HG02973 (cell line): Measurements from ENCODE around the gene RPUSD3.
"Not testable (repeated sequence)": the region's sequence is repeated elsewhere in the genome, so short reads cannot be mapped to it uniquely, and the experiment has no call there.

Experiments
- ATAC-seq: cut with Tn5 transposase; IDR thresholded peaks from one replicate; pipeline ENCODE4 v1.9.1; 2021; ENCODE audit warnings: moderate library complexity; ENCODE audit not compliant: unreplicated experiment

Gene RPUSD3, protein sequence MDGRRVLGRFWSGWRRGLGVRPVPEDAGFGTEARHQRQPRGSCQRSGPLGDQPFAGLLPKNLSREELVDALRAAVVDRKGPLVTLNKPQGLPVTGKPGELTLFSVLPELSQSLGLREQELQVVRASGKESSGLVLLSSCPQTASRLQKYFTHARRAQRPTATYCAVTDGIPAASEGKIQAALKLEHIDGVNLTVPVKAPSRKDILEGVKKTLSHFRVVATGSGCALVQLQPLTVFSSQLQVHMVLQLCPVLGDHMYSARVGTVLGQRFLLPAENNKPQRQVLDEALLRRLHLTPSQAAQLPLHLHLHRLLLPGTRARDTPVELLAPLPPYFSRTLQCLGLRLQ

DNA sequence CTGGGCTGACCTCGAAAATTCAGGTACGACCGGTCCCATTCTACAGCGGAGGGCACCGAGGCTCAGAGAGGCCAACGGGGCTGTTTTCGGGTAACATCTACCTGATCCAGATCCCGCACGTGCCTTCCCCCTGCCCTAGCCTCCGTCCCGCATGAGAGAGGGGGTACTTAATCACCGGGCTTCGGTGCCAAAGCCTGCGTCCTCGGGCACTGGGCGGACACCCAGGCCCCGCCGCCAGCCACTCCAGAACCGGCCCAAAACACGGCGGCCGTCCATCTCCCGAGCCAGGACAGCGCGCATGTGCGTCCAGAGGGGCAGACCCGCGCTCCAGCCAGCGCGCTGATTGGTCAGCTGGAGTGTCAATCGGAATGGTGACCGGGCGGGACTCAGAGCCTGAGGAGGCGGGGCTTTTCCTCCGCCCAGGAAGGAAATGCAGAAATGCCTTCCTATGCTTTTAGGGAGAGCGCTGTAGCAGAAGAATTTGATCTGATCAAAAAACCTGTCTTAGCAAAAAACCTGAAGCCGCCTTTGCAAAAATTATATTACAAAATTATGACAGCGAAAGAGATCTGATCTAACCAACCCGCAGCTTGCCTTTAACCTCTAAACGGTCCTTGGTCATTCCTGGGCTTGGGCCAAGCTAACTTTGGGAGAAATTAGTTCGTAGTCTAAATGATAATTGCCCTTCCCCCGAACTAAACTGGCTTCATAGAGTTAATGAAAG lies at the start of gene RPUSD3:
TSS of gene RPUSD3 (minus strand) at position 294 of the 724 bp plus-strand sequence. CDS start at position 276, 18 bp downstream.
- peak; percentile 97 for ATAC-seq

DNA sequence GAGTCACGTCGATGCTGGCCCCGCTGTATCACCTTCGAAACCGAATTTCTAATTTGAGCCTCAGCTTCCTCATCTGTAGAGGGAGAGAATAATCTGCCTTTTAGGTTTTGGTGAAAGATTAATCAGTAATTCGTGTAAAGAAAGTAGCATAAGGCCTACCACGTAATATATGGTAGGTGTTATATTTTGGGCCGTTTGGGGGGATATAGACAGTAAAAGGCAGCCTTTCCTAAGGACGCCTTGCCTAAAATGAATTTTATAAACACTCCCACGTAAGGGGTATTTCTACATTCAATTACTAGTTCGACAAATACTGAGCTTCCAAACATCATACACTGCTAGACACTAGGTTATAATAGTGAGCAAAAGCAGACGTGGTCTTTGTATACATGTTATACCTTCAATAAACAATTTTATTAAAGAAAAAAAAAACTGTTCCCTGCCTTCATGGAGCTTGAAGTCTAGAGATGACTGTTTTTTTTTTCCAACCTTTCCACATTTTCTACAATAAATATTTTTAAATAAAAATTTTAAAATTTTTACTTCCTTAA lies 47.3 kb upstream of the RPUSD3 start:
- ATAC-seq, result no peak

DNA sequence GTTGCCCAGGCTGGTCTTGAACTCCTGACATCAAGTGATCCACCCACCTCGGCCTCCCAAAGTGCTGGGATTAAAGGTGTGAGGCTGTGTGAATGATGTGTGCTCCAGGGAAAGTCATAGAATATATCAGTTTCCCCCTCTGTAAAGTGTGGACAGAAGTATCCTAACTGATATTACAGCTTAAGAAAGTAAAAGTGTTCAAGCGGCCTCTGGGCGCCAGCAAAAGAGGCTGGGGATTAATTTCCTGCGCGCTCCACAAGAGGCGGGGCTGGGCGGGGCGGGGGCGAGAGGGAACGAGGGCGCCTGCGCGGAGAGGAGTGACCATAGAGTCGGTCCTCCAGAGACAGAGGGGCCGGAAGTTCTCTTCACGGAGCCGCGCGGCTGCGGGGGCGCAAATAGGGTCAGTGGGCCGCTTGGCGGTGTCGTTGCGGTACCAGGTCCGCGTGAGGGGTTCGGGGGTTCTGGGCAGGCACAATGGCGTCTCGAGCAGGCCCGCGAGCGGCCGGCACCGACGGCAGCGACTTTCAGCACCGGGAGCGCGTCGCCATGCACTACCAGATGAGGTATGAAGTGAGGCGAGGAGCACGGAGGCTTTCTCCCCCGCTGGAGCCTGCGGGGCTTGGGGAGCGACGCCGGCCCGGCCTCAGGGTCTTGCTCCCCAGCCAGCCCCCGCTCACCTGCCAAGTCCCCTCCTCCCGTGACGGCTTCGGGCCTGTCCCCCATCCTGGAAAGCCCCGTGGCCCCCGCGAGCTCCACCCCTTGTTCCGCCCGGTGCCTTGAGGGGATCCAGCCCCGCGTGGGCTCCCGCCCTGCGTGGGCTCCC lies 46.7 kb upstream of the RPUSD3 start, which contains the start of gene JAGN1:
TSS of gene JAGN1 (plus strand) at position 362 of the 823 bp plus-strand sequence. CDS start at position 475, 113 bp downstream.
- ATAC-seq, result peak; percentile 75

DNA sequence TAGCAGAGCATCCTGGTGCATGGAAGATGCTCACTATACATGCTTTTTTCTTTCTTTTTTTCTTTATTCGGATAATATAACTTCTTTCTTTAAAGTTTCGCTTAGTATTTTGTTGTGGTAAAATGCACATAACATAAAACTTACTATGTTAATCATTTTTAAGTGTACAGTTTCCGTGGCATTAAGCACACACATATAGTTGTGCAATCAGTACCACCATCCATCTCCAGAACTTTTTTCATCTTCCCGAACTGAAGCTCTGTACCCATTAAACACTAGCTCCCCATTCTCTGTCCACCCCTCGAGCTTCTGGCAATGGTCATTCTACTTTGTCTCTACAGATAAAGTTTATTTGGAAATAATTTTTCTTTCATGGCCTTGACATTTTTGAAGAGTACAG lies 45.6 kb upstream of the RPUSD3 start:
- ATAC-seq, result no peak

DNA sequence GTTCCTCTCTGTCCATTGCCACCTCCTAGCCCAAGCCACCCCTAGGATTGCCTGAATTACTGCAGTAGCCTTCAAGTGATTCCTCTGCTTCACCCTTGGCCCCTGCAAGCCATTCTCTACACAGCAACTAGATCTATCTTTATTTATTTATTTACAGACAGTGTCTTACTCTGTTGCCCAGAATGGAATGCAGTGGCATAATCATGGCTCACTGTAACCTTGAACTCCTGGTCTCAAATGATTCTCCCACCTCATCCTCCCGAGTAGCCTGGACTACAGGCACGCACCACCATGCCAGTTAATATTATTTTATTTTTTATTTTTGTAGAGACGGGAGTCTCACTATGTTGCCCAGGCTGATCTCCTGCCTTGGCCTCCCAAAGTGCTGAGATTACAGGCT lies 44.7 kb upstream of the RPUSD3 start:
- no peak for ATAC-seq

DNA sequence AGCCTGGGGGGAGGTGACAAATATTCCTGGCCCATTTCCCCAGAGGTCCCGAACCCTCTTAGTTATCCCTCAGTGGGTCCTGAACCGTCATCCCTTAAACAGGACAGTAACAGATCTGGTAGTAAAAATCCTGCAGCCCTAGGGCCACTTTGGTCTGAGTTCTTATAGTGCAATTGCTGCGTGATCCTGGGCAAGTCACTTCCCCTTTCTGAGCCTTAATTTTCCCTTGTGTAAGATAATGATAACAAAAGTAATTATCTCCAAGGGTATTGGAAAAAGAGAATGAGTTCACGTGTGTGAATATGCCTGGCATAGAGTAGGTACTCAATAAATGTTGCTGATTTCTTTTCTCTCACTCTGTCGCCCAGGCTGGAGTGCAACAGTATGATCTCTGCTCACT lies 43.7 kb upstream of the RPUSD3 start:
- ATAC-seq, result no peak

DNA sequence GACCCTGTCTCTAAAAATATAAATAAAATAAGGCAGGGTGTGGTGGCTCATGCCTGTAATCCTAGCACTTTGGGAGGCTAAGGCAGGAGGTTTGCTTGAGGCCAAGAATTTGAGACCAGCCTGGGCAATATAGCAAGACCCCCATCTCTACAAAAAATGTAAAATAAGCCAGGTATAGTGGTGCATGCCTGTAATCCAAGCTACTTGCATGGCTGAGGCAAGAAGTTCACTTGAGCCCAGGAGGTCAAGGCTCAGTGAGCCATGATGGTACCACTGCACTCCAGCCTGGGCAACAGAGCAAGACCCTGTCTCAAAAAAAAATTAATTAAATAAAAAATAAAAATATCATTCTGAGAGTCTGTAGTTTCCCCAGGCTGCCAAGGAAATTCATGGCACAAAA lies 42.5 kb upstream of the RPUSD3 start:
- no peak for ATAC-seq

DNA sequence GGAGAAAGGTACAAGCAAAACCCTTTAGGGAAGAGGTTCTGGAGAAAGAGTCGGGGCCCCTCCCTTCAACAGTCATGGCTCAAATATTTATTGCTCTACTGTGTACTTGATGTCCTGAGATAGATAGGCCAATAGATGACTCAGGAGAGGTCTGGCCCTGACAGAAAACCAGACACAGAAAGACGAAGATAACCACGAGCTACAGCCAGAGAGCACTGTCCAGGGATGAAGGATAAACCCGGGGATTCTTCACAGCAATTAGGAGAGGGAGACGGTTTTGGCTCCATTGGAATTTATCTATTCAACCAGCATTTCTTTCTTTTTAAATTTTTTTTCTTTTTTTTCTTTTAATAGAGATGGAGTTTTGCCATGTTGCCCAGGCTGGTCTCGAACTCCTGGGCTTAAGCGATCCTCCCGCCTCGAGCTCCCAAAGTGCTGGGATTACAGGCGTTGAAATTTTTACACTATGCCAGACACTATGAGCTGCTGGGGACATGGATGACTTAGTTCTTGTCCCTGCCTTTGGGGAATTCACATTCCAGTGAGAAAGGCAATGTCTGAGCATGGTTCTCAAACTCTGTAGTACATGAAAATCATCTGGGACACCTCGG lies 40.9 kb upstream of the RPUSD3 start:
- ATAC-seq, result no peak

DNA sequence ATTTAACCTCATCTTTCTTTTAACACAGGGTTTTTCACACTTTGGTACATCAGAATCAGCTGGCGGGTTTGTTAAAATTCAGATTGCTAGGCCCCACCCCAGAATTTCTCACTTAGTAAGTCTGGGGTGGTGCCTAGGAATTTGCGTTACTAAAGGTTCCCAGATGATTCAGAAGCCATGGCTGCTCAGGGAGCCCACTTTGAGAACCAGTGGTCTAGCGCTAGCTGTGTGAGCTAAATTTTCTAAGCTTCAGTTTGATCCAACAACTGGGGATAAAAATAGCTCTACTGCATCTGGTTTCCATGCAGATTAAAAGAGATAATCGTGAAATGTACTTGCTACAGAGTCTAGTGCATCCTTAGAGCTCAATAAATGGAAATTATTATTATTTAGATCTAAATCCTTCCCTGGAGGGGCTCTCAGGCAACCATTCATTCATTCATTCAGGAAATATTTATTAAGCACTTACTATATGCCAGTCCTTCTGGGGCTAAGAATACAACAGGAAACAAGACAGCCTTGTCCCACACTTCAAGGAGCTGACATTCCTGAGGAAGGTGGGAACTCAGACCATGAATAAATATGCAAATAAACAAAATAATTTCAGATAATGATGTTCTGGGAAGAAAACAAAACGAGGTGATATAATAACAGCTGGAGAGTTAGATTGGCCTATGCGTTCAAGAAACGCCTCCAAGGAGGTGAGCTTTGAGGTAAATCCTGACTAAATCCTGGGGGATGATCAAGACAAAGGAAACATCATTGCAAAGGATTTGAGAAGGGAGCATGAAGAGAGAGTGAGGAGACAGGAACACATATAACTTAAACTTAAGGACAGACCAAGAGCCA lies 40.1 kb upstream of the RPUSD3 start:
- ATAC-seq, result no peak

DNA sequence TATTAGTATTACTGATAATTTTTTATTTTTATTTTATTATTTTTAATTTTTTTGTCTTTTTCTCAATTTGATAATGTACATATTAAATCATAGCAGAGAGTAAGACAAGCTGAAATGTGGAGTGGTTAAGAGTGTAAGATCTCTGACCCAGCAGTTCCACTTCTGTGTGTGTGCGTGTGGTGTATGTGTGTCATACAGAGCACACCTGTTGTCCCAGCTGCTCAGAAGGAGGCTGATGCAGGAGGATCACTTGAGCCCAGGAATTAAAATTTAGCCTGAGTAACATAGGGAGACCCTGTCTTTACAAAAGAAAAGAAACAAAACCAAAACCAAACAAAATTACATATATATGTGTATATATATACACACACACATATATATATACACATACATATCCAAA lies 37.6 kb upstream of the RPUSD3 start:
- no peak for ATAC-seq

DNA sequence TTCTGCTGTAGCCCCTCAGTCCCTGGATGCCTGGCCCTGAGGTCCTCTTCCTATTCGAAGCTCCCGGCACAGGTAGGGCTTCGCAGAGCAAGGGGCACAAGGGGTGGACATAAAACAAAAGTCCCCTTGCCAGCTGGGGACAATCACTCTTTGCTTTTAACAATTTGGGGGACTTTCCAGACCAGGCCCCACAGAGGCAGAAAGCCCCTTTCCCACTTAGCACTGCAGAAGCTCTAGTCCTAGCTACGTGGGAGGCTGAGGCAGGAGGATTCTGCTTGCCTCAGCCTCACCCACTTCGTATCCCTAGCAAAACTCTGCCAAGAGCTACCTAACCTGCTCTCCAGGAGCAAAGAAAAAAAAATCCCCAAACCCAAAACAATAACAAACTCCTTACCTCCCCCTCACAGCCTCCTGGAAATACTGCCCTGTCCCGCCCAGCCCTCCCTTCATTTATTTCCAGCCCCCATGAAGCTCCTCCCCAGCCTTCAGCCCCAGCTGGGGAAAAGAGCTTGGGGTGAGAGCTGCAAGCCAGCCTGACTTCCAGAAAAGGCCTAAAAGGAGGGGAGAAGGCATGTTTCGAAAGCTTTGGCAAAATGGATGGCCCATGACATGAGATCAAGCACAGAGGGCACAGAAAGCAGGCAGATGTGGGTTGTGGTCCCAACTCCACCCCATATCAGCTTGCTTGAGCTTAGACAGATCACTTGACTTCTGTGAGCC lies 36.2 kb upstream of the RPUSD3 start, which contains the start of gene CIDEC:
TSS of gene CIDEC (minus strand) at position 424 of the 720 bp plus-strand sequence. CDS start 1,767 bp downstream, outside the sequence.
- ATAC-seq, result no peak

DNA sequence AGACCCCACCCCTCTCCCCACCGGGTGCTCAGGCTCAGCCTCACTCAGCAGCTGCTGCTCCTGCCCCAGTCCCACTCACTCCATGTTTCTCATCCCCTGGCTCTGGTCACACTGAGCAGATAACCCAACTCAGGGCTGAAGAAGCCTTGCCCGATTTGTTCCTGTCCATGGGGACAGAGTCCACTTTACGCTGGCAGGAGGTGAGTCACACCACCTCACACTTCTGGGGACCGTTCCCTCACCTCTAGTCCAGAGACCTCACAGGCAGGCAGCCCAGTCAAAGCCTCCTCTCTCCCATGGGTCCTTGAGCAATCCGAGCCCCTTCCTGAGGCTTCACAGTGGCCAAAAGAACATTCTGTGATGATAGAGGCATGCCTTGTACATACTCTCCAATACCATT lies 34.9 kb upstream of the RPUSD3 start:
- ATAC-seq, result no peak

DNA sequence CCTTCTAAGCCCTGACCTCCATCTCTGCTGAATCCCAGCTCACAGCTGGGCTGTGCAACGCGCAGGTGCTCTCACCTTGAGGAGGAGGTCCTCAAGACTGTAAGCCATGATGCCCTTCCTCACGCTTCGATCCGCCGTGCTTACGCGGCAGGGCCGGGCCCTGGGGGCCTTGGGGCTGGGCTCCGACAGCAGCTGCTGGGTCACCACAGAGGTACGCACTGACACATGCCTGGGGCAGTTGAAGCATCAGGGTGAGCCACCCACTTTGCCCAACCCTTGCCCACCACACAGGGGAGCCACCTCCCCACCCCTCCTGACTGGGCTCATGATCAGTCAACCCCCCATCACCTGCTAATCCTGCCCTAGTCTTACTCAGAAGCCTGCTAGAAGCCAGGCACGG lies 33.2 kb upstream of the RPUSD3 start:
- no peak for ATAC-seq

DNA sequence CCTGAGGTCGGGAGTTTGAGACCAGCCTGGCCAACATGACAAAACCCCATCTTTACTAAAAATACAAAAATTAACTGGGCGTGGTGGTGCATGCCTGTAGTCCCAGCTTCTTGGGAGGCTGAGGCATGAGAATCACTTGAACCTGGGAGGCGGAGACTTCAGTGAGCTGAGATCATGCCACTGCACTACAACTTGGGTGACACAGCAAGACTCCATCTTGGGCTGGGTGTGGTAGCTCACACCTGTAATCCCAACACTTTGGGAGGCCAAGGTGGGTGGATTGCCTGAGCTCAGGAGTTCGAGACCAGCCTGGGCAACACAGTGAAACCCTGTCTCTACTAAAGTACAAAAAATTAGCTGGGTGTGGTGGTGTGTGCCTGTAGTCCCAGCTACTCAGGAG lies 32.4 kb upstream of the RPUSD3 start:
- not testable (repeated sequence) for ATAC-seq

DNA sequence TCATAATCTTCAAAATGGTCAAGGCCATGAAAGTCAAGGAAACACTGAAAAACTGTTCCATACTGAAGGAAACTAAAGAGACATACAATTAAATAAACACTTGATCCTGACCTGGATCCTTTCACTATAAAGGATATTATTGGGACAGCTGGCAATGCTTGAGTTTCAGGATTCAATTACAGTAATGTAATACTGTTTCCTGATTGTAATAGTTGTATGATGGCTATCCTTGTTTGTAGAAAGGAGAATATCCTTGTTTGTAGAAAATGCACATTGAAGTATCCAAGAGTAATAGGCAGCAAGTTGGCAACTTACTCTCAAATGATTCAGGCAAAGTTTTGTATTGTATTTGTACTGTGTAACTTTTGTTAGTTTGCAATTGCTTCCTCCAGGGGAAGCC lies 31.6 kb upstream of the RPUSD3 start:
- no peak for ATAC-seq

DNA sequence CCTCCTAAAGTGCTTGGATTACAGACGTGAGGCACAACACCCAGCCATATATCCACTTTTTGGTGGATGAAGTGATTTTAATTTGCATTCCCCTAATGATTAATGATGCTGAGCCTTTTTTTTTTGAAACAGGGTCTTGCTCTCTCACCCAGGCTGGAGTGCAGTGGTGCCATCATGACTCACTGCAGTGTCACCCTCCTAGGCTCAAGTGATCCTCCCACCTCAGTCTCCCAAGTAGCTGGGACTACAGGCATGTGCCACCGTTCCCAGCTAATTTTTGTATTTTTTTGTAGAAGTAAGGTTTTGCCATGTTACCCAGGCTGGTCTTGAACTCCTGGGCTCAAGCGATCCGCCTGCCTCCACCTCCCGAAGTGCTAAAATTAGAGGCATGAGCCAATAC lies 28.3 kb upstream of the RPUSD3 start:
- ATAC-seq, result not testable (repeated sequence)

DNA sequence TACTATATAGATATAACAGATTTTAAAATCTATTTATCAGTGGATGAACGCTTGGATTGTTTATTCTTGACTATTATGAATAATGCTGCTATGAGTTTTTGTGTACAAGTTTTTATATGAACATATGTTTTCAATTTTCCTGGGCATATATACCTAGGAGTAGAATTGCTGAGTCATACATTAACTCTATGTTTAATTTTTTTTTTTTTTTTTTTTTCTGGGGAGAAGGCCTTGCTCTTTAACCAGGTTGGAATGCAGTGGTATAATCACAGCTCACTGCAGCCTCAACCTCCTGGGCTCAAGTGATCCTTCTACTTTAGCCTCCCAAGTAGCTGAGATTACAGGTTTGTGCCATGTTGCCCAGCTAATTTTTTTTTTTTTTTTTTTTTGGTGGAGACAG lies 27.2 kb upstream of the RPUSD3 start:
- ATAC-seq, result no peak

DNA sequence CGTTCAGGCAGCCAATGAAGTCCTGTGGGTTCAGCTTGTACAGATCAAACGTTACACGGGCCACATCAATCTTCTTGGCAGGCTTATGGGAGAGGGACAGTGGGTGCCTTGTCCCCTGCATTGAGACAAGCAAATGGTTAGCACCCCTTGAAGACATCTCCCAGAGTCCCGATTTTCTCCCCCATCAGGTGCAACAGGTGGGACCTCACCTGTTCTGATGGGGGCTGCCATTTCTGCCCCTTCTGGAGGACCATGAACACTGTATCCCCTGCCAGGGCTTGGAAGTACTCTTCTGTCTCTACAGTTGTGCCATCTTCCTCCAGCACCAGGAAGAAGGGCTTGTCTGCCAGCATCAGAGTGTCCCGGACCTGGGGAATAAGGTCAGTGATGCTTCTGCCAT lies 26.1 kb upstream of the RPUSD3 start:
- no peak for ATAC-seq

DNA sequence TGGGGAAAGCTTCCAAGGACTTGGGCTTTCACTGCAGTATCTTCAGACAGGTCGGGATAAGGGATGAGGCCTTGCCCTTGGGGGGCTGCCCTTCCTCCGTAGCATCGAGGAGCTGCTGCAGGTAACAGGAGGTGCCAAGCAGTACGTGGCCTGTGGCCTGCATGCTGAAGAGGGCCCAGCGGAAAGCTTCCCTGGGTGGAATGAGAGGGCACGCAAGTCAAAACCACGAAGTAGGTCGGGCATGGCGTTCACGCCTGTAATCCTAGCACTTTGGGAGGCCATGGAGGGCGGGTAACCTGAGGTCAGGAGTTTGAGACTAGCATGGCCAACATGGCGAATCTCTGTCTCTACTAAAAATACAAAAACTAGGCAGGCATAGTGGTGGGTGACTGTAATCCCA lies 23.3 kb upstream of the RPUSD3 start:
- ATAC-seq, result no peak
